Choroid plexus epithelial cell (primary cell): Measurements from ENCODE around the gene RMND5B.

Experiments used
- DNase-seq: peaks from one replicate; pipeline ENCODE4 v3.0.0-alpha.2; 2010; ENCODE audit warnings: low read depth
- H3K4me3 ChIP-seq: 2 replicates; pipeline ENCODE4 v1.5.1; 2011; ENCODE audit warnings: low read depth, mild to moderate bottlenecking, control low read depth, low read length, moderate library complexity
- CTCF ChIP-seq: conservative IDR thresholded peaks from 2 replicates; pipeline ENCODE4 v1.5.1; 2011; ENCODE audit warnings: low read depth, mild to moderate bottlenecking, control low read depth, inconsistent platforms, low read length, moderate library complexity

Gene RMND5B

GRCh38 chr5:178093134-178093533 is 37.7 kb upstream of the RMND5B start:
- no peak overlapping the region for H3K4me3 ChIP-seq
- no peak for DNase-seq
- no peak for TF ChIP-seq CTCF

DNA sequence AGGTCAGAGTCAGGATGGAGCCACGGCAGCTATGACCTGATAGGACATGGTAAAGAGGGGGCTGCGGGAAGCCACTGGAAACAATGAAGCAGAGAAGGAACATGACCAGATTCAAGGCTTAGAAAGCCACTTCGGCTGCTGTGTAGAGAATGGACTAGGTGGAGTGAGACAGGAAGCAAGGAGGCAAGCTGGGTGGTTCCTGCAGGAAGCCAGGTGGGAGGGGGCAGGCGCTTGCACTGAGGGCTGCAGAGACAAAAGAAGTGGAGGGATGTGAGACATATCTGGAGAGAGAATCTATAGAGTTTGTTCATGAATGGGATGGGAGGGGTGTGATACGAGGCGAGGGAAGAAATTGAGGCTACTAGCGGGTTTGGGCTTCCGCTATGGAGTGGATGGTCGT is 36.5 kb upstream of the RMND5B start:
- no peak for TF ChIP-seq CTCF
- no peak for DNase-seq

DNA sequence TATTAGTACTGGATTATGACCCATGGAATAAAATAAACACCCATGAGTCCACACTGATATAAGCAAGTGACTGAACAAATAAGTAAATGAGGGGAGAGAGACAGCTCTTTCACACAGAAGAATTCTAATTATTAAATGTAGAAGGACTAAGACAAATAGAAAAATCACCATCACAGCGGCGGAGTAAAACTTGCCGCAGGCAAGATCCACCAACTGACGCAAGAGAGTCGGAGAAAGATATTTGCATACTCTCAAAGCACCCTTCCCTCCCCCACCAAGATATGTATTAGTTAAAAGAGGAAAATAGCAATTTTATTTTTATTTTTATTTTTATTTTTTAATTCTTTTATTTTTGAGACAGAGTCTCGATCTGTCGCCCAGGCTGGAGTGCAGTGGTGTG is 32.1 kb upstream of the RMND5B start:
- DNase-seq = no peak
- no peak overlapping the region for H3K4me3 ChIP-seq
- no peak for TF ChIP-seq CTCF

More for the DNA sequence above, 36.5 kb upstream of the RMND5B start:
- no peak overlapping the region for H3K4me3 ChIP-seq

DNA sequence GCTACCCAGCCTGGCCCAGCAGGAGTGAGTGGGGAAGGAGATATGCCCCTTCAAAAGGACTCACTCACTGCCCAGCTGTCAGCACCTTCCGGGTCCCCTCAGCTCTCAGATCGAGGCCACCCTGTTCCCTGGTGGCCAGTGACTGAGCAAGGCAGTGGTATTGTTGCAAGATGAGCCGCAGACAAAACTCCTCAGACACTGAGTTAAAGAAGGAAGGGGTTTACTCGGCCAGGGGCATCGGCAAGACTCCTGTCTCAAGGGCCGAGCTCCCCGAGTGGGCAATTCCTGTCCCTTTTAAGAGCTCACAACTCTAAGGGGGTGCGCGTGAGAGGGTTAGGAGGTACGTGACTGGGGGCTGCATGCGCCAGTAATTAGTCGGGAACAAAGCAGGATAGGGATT is 27.2 kb upstream of the RMND5B start:
- DNase-seq = no peak
- no peak for TF ChIP-seq CTCF
- no peak overlapping the region for H3K4me3 ChIP-seq

GRCh38 chr5:178104492-178104891 is 26.3 kb upstream of the RMND5B start:
- DNase-seq = no peak
- H3K4me3 ChIP-seq = no peak overlapping the region
- TF ChIP-seq CTCF = no peak

DNA sequence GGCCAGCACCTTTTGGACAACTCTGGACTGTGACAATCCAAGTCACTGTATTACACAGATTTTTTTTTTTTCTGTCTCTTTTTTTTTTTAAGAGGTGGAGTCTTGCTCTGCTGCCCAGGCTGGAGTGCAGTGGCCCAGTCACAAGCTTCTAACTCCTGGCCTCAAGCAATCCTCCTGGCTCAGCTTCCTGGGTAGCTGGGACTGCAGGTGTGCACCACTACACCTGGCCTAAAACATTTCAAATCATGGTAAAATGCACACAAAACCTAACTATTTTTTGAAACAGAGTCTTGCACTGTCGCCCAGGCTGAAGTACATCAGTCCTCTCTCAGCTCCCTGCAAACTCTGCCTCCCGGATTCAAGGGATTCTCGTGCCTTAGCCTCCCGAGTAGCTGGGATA is 24.7 kb upstream of the RMND5B start:
- no peak for DNase-seq
- no peak for TF ChIP-seq CTCF
- H3K4me3 ChIP-seq = no peak overlapping the region

- TF ChIP-seq CTCF = no peak
- H3K4me3 ChIP-seq = no peak overlapping the region
- no peak for DNase-seq
These were observed 24.1 kb upstream of the RMND5B start for GRCh38 chr5:178106556-178107239.
